Stimulated activated CD4-positive, alpha-beta T cell treated with anti-CD3 and anti-CD28 coated beads, Interleukin-2, amount 100 ng/mL, for 4 hours (primary cell): Measurements from ENCODE around the gene TEDC2.
A peak's percentile ranks its signal among the peaks of the same experiment; 100 is the strongest.

ENCODE experiments used
- DNase-seq: peaks from one replicate; pipeline ENCODE4 v3.0.0-alpha.2; 2020; ENCODE audit warnings: low read depth

Gene TEDC2

DNA sequence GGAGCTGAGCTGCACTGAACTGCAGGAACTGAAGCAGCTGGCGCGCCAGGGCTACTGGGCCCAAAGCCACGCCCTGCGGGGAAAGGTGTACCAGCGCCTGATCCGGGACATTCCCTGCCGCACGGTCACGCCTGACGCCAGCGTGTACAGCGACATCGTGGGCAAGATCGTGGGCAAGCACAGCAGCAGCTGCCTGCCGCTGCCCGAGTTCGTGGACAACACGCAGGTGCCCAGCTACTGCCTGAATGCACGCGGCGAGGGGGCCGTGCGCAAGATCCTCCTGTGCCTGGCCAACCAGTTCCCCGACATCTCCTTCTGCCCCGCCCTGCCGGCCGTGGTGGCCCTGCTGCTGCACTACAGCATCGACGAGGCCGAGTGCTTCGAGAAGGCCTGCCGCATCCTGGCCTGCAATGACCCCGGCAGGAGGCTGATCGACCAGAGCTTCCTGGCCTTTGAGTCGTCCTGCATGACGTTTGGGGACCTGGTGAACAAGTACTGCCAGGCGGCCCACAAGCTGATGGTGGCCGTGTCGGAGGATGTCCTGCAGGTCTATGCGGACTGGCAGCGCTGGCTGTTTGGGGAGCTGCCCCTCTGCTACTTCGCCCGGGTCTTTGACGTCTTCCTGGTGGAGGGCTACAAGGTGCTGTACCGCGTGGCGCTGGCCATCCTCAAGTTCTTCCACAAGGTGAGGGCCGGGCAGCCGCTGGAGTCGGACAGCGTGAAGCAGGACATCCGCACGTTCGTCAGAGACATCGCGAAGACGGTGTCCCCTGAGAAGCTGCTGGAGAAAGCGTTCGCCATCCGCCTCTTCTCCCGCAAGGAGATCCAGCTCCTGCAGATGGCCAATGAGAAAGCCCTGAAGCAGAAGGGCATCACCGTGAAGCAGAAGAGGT is 36.6 kb downstream of the TEDC2 start:
- no peak for DNase-seq

DNA sequence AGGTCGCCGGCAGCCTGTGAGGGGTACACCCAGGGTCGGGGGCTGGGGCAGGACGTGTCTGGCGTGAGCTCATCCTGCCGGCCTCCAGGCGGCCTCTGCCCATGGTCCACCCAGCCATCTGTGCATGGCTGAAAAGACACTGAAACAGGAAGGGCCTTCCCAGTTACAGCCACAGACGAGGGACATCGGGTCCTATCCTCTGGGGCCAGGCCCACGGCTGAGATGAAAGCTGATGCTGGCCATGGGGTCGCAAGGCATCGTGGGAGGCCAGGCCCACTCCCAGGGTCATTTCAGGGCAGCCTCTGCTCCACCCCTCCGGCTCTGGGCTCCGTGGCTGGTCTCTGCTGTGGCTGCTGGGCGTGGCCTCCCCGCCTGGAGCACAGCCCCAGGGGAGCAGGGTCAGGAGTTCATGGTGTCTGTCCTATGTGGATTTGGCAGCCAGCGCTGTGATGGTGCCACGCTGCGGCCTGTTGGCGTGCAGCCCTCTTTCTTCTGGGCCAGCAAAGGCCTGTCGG is 37.3 kb downstream of the TEDC2 start:
- DNase-seq: no peak

DNA sequence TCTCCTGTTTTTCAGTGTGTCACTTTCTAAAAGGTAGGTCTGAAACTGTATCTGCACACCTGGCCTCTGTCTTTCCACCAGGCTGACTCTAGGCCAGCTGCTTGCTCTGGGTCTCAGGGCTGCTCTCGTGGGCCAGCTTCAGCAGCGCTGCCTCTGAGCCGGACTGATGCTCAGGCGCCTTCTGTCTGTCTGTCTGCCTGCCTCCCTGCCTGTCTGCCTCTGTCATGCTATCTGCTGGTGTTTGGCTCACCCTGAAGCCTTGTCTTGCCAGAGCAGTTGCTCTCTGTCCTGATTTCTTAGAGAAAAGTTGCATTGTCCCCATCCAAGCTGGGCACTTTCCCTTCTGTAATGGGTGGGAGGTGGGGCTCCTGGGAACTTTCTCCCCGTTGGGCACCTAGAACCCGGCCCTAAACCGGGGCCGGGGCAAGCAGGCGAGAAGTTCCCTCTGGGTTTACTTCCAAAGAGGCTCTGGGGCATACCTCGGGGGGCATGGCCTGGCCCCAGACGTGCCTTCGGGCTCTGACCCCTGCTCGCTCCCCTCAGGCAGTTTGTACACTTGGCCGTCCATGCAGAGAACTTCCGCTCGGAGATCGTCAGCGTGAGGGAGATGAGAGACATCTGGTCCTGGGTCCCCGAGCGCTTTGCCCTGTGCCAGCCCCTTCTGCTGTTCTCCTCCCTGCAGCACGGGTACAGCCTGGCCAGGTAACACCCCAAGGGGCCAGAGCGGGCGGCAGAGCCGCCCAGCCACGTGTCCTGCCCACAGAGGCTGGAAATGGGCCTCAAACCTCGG is 38.0 kb downstream of the TEDC2 start:
- no peak for DNase-seq

DNA sequence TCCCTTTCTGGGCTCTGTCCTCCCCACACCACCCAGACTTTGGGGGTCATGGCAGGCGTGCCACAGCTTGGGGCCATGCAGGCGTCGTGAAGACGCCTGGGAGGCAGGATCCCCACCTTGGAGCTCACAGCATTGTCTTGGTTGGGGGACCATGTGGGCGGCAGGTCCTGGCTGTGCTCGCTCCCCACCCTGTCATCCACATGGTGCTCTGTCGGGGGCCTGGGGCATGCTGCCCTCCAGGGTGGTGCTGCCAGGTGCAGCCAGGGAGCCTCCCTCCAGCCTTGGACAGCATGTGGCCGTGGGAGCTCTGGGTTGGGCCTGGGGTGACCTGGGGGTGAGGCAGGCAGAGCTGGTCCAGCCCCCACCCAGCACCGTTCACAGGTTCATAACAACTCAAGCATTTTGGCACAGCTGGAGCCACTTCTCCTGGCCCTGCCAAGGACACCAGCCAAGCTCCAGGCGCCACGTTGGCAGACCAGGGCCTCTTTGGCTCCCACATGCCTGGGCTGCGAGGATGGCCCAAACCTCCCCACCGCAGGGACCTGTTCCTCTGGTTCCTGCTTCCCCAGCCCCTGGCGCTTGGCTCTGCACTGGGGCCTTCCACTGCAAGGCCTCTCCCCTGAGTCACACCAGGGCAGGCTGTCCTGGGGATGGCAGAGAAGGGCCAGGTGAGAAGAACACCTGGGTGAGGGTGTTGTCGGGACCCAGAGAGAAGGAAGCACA is 38.8 kb downstream of the TEDC2 start:
- no peak for DNase-seq

DNA sequence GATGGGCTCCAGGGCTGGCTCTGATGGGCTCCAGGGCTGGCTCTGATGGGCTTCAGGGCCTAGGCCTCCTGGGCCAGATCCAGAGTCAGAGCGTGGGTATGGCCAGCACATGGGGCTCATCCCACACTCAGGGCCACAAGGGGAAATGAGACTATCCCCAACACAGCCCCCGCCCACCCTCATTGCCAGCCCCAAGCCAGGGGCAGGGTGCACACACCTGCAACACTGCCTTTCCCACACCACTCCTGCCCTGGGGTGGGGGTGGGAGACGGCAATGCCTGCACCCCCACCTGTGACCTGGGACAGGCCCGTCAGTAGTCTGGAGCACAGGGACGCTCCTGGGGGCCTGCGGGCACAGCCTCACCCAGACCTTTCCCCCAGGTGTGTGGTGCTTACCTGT is 39.5 kb downstream of the TEDC2 start:
- no peak for DNase-seq

DNA sequence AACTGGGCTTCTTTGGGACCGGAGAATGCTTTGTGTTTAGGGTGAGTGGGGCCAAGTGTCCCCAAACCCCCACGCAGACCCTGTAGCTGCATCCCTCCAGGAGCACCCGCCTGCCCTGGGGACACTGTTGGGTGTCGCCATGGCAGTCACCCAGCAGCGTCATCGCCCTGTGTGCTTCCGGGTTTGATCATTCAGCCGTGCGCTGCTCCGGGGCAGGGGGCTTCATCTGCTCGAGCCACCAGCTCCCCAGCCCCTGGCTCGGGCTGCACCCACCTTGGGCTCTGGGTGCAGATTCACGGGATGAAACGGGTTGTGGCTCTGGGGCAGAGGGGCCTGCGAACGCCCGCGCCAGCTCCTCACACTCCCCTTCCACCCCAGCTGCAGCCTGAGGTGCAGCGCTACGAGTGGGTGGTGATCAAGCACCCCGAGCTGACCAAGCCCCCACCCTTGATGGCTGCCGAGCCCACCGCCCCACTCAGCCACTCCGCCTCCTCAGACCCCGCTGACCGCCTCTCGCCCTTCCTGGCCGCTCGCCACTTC is 40.1 kb downstream of the TEDC2 start:
- DNase-seq: no peak

DNA sequence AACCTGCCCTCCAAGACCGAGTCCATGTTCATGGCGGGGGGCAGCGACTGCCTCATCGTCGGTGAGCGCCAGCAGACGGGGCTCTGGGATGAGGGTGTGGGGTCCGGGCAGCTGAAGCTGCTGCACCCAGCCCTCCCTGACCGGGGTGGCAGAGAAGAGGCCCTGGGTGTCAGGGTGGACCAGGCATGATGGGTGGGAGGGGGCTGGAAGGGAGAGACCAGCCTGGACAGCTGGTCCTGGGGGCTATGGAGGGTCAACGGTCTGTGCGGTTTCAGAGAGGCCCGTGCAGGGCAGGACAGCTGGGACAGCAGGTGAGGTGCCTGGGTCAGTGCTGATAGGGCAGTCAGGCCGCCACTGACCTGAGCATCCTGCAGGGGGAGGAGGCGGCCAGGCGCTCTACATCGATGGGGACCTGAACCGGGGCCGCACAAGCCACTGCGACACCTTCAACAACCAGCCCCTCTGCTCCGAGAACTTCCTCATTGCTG is 40.6 kb downstream of the TEDC2 start:
- no peak for DNase-seq

DNA sequence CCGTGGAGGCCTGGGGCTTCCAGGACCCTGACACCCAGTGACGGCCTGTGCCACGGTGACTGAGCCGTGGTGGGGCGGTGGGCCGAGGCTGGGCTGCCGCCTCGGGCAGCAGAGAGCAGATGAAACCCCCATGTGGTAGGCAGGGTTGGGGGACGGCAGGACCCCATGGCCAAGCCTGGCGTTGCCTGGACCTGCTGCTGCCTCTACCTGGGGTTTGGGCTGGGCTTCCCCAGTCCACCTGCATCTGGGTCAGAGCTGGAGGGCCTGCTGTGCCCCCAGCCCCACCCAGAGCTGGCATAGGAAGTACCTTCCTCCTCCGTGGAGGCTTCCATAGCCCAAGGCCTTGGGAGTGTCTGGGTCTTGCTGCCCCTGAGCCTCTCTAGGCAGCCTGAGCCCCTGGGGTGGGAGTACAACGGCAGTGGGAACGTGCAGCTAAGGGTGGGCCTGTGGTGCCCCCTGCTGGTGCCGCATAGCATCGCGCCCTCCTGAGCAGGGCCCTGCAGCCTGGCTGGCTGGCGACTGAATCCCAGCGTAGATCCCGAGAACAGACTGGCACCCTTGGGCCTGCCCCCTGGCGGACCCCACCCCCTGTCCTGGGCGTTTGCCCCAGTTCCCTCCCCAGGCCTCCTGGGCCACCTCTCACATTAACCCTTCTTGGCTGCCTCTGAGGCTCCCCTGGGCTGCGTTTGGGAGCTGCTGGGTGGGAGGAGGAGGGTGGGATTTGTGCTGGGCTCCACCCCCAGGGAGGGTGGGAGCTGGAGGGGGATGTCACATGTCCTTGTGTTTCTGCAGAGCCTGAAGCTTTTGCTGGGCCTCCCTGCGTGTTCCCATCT is 41.2 kb downstream of the TEDC2 start:
- peak; percentile 65 for DNase-seq

DNA sequence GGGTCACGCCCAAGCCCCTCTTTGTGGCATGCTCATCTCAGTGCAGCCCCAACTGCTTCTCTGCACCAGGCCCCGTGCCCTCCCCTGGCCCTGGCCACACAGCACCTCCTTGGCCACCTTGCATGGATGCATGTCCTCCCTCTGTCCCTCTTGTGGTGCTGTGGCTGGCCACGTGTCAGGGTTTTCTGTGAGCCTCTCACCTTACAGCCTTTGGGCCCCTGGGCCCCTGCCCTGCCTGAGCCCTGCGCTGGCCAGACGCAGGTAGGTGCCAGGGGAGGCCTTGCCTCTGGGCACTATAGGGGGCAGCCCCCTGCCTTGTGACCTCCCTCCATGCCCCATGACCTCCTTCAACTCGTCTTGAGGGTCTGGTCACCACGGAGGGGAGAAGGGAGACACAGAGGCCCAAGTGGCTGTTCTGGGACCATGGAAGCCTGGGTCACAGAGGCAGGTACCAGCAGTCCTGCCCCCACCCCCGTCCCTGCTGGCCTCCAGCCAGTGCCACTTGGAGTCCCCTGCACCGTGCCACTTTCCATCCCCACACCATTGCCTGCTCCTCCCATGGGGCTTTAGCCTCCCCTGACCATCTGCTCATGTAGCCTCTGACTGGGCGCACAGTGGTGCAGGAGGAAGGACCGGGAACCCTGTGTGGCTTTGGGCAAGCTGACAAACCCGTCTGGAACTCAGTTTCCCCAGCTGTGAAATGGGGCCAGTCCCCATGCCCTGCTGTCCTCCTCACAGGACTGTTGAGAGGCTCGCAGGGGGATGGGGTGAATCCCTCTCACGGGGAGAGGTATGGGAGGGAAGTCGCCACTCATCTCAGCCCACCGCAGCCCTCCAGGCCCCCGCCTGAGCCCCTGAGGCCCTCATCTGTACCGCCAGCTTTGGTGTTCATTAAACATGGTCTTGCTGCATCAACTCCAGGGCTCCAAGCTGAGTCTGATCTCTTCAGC is 42.3 kb downstream of the TEDC2 start:
- DNase-seq: no peak

DNA sequence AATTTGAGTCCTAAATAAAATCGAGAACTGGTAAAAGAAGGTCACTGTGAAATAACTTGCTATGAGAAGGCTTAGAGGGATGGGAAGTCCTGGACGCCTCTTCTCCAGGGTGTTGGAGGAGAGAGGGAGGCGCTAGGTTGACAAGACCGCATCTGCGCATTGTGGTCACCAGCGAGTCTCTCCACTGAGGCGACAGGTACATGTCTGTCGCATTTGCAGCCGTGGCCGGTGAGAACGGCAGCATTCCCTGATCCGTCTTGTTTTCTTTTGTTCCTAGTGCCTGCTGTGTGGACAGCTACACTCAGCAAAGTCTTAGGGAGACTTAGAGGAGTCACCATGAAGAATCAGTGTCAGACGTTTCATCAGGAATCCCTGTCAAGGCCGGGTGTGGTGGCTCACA is 45.8 kb downstream of the TEDC2 start:
- no peak for DNase-seq

DNA sequence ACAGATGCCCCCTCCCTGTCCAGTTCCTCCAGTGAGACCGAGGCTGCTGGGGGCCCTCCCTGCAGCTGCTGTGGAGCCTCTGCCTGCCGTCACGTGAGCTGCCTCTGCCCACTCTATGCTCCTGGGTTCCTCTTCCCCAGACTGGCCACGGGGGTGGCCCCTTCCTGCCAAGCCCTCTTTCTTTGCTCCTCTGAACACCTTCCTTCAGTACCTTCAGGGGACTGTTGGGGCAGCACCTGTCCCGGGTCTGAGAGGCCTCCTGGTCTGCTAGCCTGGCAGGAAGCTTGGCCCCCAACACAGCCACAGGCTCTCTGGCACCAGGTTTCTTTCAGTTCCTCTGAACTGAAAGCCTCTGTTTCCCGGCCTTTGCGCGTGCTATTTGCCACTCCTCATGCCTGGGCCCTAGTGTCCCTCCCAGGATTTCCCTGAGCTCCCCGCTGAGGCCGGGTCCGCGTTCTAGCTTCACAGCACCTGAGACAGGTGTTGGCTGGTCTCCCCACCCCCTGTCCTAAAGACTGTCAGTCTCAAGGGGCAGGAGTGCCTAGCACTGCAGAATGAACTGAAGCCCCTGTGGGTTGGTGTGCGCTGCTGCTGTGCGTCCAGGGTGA is 47.2 kb downstream of the TEDC2 start:
- DNase-seq: no peak

DNA sequence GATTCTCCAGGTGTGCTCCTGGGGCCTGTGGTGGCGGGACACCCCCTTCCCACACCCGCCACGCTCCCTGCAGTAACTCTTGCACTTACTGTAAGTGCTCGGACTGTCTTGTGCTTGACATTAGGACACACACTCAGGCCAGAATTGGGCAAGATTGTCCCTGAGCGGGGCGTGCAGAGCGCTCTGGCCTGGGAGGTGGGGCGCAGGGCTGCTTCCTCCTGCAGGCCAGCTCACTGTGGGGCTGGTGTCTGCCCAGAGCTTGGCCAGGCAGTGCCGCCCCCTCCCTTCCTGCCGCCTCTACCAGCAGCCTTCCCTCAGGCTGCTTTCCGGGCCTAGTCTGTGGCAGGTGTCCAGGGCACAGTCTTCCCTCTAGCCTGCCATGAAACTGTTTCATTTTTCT is 47.8 kb downstream of the TEDC2 start:
- no peak for DNase-seq

DNA sequence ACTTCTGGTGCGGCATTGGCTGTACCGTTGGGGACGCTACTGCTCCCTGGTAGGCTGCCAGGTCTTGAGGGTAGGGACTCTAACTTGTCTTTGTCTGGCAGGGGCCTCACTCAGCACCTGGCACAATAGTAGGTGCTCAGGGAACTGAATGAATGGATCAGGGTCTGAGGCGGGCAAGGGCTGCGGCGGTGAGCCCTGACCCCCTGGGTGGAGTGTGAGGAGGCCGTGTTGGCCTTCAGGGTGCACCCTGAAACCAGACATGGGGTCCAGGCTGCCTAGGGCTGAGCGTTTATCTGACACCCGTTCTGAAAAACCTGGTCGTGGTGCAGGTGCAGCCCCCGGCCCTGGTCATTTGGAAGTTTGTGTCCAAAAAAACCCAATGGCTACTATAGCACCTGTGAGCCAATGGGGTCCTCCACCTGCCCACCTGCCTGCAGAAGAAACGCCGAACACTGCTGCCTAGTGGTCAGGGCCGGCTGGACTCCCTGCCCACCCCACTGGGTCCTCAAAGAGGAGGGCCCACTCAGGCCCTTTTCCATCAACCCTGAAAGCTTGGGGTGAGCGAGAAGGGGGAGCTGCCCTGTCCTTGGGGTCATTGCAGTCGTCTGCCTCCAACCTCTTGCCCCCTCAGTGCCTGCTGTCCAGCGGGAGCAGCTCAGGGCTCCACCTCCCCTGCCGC is 49.0 kb downstream of the TEDC2 start:
- no peak for DNase-seq

DNA sequence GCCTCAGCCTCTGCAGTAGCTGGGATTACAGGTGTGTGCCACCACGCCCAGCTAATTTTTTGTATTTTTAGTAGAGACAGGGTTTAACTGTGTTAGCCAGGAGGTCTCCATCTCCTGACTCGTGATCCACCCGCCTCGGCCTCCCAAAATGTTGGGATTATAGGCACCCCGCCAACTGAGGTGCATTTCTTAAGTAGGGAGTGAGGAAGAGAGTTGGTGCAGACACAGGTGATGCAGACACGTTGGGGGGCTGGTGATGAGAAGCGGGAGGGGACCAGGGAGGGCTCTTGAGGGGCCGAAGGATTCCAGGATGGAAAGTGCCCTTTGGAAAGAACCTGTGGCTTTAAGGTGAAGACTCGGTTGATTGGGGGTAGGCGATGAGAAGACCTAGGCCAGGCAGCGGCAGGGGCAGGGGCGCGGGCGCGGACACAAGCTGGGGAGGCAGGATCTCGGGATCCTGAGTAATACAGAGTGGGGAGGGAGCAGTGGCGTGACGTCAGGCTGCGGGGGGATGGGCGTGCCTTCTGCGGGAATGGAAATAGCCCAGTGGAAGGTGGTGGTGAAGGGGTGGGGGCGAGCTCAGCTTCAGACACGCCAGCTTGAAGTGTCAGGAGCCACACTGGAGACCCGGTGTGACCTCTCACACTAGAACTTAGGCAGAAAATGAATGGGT is 51.4 kb downstream of the TEDC2 start:
- no peak for DNase-seq

DNA sequence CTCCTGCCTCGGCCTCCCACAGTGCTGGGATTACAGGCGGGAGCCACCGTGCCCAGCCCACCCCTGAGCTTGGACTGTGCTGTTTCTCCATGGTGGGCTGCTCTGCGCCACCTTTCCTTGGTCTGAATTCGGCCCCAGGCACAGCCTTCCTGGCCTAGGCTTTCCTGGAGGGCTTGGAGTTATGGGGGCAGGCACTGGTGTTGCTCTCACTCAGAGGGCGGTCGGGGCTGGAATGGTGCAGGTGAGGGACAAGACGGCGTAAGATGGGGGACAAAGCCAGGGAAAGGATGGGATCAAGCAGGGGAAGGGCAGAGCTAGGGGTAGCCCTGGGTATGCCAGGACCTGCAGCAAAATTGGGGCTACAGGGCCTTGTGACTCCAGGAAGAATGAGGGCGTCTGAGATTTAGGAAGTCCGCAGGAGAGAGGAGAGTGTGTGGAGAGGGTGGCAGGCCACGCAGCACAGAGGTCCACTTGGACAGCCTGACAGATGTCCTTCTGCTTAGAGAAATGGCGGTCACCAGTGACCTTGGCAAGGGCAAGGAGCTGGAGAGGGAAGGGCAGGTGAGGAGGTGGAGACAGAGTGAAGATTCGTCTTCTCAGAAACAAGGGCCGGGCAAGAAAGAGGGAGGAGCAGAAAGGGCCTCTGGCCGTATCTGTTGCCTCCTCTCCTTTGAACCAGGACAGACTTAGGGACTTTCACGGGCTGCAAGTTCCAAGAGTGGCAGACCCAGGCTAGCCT is 52.3 kb downstream of the TEDC2 start:
- DNase-seq: no peak

DNA sequence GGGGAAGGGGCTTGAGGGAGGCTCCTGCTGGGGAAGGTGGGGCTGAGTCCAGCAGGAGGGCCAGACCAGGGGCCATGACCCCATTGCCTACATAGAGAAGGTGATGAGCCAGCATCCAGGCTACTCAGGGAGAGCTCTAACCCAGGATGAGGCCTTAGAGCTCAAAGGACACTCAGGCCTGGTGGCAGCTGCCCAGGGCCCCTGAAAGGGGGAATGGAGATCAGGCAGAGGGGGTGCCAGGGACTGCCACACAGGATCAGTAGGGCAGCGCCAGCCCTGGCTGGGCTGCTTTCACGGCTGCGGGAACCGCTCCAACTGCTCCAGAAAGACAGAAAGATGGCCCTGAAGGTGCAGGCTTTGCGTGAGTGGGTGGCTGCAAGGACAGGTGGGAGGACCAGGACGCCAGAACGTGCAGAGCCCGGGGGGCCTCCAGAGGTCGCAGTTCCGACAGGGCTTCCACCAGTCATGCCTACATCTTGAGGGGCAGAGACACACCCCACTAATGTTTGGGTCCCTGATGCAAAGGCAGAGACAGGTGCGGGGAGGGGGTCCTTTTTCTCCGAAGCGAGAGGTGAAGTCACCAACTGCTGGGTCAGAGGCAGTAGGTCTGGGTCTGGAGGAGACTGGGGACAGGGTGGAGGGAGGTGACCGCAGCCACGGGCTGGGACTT is 53.0 kb downstream of the TEDC2 start:
- DNase-seq: no peak
